GM18858 (cell line): Measurements from ENCODE around the gene B3GALT6.
"Not testable (repeated sequence)": the region's sequence is repeated elsewhere in the genome, so short reads cannot be mapped to it uniquely, and the experiment has no call there.

Experiments used
- ATAC-seq: cut with Tn5 transposase; IDR thresholded peaks from one replicate; pipeline ENCODE4 v1.9.1; 2021; ENCODE audit not compliant: unreplicated experiment

B3GALT6 gene

GRCh38 chr1:1242461-1243265, 10.6 kb downstream of the B3GALT6 start:
- ATAC-seq = no peak

- ATAC-seq = no peak
These were observed 11.2 kb downstream of the B3GALT6 start for GRCh38 chr1:1243266-1243660.

GRCh38 chr1:1243807-1244191, 11.8 kb downstream of the B3GALT6 start:
- no peak for ATAC-seq

DNA sequence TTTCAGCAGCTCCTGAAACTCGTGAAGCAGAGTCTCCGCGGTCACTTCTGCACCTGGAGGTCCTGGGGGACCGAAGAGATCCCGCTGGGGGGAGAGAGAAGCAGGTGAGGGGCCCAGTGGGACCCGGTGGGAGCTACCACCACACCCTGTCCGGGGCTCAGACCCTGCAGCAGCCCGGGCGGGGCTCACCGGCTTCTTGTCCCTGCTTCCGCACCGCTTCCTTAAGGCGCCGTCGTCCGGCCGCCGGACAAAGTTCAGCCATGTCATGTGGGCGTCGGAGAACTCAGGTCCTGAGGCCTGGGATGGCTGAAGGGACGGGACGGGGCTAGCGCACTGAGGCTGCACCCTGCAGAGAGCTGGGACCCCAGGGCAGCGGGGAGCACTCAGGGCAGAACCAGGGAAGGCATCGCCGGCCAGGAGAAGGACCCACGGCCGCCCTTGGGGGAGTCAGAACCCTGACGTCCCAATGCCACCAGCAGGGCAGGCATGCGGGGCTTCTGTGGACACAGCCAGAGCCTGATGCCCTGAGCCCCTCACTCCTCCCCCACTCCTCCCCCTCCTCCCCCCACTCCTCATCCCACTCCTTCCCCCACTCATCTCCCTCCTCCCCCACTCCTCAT, 12.3 kb downstream of the B3GALT6 start:
- no peak for ATAC-seq

- no peak for ATAC-seq
These were observed 13.3 kb downstream of the B3GALT6 start for GRCh38 chr1:1245178-1245816.

DNA sequence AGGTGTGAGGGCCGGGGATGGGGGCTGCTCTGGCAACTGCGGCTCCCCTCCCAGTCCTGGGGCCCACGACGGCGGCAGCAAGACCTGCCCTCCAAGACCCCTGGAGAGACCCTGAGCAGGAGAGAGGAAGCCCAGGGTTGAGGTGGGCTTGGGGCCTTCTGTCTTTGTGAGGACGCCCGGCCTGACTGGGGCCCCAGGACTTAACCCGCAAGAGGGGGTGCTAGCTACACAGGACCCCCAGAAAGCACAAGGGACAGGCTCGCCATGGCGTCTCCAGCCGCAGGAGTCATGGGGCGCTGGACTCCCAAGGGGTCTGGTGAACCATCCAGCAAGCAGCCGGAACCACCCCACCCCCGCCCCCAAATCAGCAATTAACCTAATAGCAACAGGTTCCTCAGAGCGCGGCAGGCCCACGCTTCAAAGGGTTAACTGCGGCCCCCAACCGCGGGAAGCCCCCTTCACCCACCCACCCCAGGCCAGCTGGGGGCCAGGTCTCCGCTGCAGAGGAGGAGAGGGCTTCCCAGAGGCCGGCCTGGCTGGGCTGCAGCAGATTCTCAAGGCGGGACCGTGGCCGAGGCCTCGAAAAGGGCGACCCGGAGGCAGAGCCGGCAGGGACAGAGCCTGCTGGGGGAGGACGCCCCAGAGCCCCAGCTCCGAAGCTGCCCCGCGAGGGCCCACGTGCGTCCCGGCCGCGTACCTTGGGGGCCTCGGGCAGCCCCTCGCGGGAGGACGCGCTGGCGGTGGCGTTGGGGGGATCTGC, 14.0 kb downstream of the B3GALT6 start:
- no peak for ATAC-seq

DNA sequence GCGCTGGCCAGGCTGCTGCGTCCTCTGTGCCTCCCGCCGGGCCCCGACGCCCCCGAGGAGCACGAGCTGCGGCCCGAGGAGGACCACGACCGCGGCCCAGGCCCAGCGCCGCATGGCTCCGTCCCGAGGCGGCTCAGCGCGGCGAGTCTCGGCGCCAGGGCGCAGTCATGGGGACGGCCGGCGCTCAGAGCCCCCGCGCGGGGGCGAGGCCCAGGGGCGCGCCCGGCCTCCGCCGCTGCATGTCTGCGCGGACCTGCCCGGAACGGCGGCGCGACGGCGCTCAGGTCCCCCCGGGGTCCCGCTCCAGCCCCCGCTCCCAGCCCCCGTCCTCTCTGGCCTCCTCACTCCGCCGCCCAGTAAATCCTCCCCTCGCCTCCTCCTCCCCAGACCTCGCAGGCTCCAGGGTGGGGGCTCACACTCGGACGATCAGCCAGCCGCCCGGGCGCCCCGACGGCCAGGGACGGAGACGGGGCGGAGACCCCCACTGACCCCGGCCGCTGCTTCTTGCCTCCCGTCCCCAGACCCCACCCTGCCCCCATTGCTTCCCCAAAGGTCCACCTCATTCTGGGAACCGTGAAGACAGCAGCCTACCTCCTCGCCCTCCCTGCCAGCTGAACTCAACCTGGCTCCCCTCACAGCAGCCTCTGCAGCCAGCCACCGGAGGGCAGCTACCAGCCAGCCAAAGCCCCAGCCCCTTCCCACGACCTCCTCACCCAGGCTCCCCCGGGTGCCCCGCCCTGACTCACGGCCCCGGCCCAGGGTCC, 14.7 kb downstream of the B3GALT6 start, which contains the start of gene C1QTNF12:
Gene C1QTNF12 (minus strand): TSS at position 146 of the 764 bp plus-strand sequence. CDS start 32 bp downstream, at position 114.
- no peak for ATAC-seq

DNA sequence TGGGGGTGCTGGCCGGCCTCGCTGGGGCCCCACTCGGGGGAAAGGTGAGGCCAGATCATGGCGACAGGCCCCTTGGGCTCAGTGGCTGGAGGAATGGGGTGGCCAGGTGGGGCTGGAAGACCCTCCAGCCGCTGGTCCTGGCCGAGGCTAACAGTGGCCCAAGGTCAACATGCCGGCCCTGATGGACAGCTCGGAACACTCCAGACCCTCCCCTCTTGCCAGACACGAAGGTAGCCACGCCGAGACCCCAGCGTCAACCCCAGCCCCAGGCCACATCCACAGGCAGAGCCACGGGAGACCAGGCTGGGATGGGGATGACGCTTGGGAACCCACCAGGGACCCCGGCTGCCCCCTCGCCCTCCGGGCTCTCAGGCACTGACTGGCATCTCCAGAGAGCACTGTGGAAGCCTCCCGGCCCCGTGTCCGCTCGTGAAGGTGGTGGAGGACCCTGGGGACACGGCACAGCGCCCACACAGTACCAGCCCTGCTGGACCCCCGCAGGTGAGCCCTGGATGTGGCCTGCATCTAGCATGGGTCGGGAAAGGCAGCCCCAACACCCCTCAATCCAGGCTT, 15.4 kb downstream of the B3GALT6 start:
- ATAC-seq = no peak

DNA sequence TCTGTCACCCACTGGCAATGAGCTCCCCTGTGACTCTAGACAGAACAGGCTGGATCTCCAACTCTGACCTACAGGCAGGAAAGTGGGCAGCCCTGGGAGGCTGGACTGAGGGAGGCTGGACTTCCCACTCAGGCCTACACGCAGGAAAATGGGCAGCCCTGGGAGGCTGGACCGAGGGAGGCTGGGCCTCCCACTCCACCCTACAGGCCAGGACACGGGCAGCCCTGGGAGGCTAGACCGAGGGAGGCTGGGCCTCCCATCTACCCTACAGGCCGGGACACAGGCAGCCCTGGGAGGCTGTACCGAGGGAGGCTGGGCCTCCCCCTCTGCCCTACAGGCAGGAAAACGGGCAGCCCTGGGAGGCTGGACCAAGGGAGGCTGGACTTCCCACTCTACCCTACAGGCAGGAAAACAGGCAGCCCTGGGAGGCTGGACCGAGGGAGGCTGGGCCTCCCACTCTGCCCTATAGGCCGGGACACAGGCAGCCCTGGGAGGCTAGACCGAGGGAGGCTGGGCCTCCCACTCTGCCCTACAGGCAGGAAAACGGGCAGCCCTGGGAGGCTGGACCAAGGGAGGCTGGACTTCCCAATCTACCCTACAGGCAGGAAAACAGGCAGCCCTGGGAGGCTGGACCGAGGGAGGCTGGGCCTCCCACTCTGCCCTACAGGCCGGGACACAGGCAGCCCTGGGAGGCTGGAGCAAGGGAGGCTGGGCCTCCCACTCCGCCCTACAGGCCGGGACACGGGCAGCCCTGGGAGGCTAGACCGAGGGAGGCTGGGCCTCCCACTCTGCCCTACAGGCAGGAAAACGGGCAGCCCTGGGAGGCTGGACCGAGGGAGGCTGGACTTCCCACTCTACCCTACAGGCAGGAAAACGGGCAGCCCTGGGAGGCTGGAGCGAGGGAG, 16.2 kb downstream of the B3GALT6 start:
- not testable (repeated sequence) for ATAC-seq

DNA sequence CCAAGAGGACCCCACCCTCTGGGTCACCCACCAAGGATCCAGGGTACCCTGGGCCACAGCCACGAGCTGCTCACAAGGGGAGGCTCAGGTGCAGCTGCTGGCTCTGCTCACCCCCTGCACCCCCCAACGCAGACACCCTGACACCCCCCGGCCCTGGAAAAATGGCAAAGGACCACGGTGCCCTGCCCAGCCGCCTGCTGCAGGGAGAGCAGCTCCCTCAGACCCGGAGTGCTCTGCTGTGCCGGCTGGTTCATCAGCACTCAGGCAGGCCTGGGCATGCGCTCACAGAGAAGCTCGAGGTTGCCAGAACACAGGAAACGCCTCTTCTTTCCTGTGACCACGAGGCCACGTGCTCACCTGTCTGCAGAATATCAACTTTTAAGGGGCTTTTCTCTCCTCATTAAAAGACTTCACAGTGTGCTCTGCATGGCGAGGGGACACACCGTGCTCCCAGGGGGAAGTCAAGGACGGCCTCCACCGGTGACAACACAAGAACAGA, 18.8 kb downstream of the B3GALT6 start:
- no peak for ATAC-seq

GRCh38 chr1:1253314-1253713, 21.3 kb downstream of the B3GALT6 start:
- ATAC-seq = no peak

DNA sequence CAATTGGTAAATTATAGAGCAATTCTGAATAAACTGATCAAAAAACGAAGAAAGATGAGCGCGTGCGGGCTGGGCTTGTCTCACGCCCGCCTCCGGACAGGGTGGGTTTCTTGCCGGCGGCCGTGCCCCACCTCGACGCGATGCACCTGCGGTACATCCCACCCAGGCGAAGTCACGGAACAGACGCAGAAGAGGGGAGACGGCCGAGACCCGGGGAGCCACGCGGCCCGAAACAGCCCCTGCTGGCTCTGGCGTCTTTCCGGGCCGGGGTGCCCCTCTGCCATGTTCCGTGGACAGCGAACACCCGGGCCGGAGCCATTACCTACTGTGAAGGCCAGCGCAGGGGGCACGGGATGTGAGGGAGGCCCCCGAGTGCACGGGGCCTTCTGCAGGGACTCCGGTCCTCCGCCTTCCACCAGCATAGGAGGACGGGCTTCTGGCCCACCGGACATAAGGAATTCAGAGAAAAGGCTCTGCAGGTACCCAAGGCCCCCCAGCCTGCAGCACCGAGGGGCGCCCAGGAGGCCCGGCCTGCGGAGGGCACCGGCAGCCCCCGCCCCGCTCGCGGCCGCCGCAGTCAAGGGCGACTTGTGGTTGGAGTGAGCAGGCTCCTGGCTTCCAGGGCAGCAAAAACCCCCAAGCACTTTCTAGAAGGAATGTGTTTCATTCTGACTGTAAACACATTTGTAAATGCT, 22.1 kb downstream of the B3GALT6 start:
- ATAC-seq = no peak

GRCh38 chr1:1254667-1254998, 22.6 kb downstream of the B3GALT6 start:
- ATAC-seq = no peak

GRCh38 chr1:1255078-1255477, 23.0 kb downstream of the B3GALT6 start:
- no peak for ATAC-seq

- no peak for ATAC-seq
These were observed 23.6 kb downstream of the B3GALT6 start for GRCh38 chr1:1255611-1256010.

DNA sequence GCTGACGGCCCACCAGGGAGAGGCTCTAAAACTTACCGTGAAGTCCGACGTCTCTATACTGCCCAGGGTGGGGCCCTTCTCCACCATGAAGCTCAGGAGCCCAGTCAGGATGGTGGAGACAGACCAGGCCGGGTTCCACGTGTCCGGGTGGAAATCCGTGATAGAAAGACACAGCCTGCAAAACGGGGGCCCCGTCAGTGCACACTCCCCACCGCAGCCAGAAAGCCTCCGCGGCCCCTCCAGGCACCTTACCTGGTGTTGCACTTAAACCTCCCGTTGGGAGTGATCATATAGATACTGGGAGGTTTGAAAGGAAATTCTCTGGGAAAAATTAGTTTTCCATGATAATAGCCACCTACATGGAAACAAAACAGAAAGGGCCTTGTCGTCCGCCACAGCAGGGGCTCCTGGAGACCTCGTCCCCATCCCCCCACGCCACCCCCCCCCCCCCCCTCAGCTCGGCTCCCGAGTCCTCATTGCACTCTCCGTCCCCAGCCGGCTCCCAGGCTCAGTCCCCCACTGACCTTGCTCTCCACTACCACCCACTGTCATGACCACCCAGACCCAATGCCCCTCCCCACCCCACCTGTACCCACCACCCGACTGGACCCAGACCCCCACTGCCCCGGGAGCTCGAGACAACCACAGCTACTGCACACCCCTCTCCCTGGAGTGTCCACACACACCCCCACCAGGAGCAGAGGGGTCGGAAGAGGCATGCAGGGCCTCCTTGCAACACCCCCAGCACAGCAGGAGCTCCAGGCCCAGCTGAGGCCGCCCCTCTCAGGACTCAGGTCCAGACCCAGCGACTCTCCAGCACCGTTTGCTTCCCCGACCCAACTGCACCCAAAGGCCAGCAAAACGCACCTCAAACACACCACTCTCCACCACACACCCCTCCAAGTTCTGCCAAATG, 25.2 kb downstream of the B3GALT6 start:
- ATAC-seq = no peak

GRCh38 chr1:1259119-1259488, 27.1 kb downstream of the B3GALT6 start:
- no peak for ATAC-seq

- ATAC-seq = no peak
These were observed 27.5 kb downstream of the B3GALT6 start for GRCh38 chr1:1259540-1259939.
